Measurements from ENCODE around the gene MUC5AC. TPM values are rescaled to one million over a fixed set of nuclear protein-coding genes. Genes with fewer than 3 reads are reported as not detected.
A peak's percentile ranks its signal among the peaks of the same experiment; 100 is the strongest.

The MUC5AC gene
- total and polyA plus RNA-seq, 2 of the 13 experiments (the other 11 are each of a cell fraction or from before 2014, with no cell fraction given), result under 0.01 TPM; not detected in 1

GRCh38 chr11:1197886-1198560 is 40.3 kb downstream of the MUC5AC start:
- no peak for TF ChIP-seq ATF7 (IDR thresholded peaks at IDR 0.05)
- TF ChIP-seq ATF7 (CRISPR knock-in tag; IDR thresholded peaks at IDR 0.05), result no peak
- no peak for TF ChIP-seq ZMAT5 (CRISPR knock-in tag; IDR thresholded peaks at IDR 0.05; ENCODE audit: borderline replicate concordance, low read depth)
- no peak for TF ChIP-seq MAFG (CRISPR knock-in tag; IDR thresholded peaks at IDR 0.05)
- no peak for TF ChIP-seq REL (CRISPR knock-in tag; conservative IDR thresholded peaks at IDR 0.05)
- no peak for TF ChIP-seq ATAD3A (CRISPR knock-in tag; IDR thresholded peaks at IDR 0.05)
- TF ChIP-seq ZFP37 (CRISPR knock-in tag; IDR thresholded peaks at IDR 0.05; ENCODE audit: borderline replicate concordance), result no peak
- TF ChIP-seq NR2F2 (IDR thresholded peaks at IDR 0.05; ENCODE audit: borderline replicate concordance, low read depth), result no peak
- no peak for TF ChIP-seq ZSCAN9 (CRISPR knock-in tag; IDR thresholded peaks at IDR 0.05; ENCODE audit: borderline replicate concordance)
- TF ChIP-seq FOXK1 (CRISPR knock-in tag; IDR thresholded peaks at IDR 0.05; ENCODE audit: borderline replicate concordance, low read depth), result no peak
- TF ChIP-seq SIN3B (IDR thresholded peaks at IDR 0.05; ENCODE audit: low read length), result no peak
- no peak for TF ChIP-seq IRF9 (CRISPR knock-in tag; IDR thresholded peaks at IDR 0.05; ENCODE audit: borderline replicate concordance)
- DNase-seq (ENCODE audit: low spot score) (no peak), ATAC-seq (peak; percentile 12; the same call in 2 of the 3 replicates), FAIRE-seq (no peak)
- H2AFZ ChIP-seq (ENCODE audit: low read length), result no peak overlapping the region
- no peak overlapping the region for H3K4me3 ChIP-seq (replicated peaks in 1 of 3; ENCODE audit: insufficient read depth in 1 of 3, low read depth in 2 of 3, low read length in 3 of 3)
- ChIA-PET POLR2A (no interaction called here), CTCF (ENCODE audit: low intra/inter-chr PET ratio, low total read pairs) (no interaction called here)
- intact Hi-C loops (cut with micrococcal nuclease; ENCODE audit: unreplicated experiment) (no loop called here), in situ Hi-C loops (cut with HindIII; ENCODE audit: extremely low pct_ligation_motif_present, low pct_unique_long_range_greater_than_20kb) (no loop called here)
- H3K4me1 ChIP-seq (ENCODE audit: insufficient read depth, low read length), result no peaks in the 10 kb centered on the region
- no peaks in the 10 kb centered on the region for H3K79me2 ChIP-seq (ENCODE audit: insufficient read depth, low read length)
- WGBS (ENCODE audit: low lambda C conversion rate), result 20% methylated on average over 1 of the region's 33 CpGs
- no peak overlapping the region for H3K9ac ChIP-seq (ENCODE audit: insufficient read depth, low read depth, low read length)
- H3K27ac ChIP-seq (ENCODE audit: extremely low read length, insufficient read depth, low read length), result no peak overlapping the region
- H3K9me3 ChIP-seq (ENCODE audit: low read length), result no peaks in the 10 kb centered on the region
- no peaks in the 10 kb centered on the region for H4K20me1 ChIP-seq (ENCODE audit: insufficient read depth, low read length)
- no peaks in the 10 kb centered on the region for H3K36me3 ChIP-seq (replicated peaks in 1 of 2; ENCODE audit: control insufficient read depth in 1 of 2, insufficient read depth in 2 of 2, low read length in 2 of 2)
- peaks cover 27 to 69% of the 10 kb centered on the region in 2 experiments for H3K27me3 ChIP-seq (ENCODE audit: control insufficient read depth in 1 of 2, insufficient read depth in 2 of 2, low read length in 2 of 2)
- BruUV-seq (replicated peaks), result no TSS peak
- no peak overlapping the region for H3K4me2 ChIP-seq (ENCODE audit: low read depth, low read length)

Data from HepG2 (cell line).